ENCODE measurements around the gene AP2S1. TPM values are rescaled to one million over a fixed set of nuclear protein-coding genes. Genes with fewer than 3 reads are reported as not detected.

Gene AP2S1
- total and polyA plus RNA-seq, 2 of the 8 experiments (the other 6 are each of a cell fraction or from before 2014, with no cell fraction given) = 195 to 211 TPM

DNA sequence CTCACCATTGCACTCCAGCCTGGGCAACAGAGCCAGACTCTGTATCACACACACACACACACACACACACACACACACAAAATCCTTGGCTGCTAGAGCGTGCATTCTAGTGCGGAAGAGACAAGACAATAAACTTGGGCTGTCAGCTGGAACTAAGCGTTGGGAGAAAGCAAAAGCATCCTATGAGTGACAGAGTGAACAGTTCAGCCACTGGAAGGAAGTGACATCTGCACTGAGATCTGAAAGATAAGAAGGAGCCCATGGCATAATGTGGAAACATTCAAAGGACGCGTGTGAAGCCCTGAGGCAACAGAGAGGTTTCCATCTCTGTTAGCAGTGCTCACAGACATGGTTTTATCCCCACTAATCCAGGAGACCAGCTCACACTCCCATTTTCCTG, 58.7 kb downstream of the AP2S1 start:
- no peaks in the 10 kb centered on the region for H3K36me3 ChIP-seq (ENCODE audit: control insufficient read depth in 2 of 4, insufficient read depth in 4 of 4, low read length in 3 of 4)
- TF ChIP-seq SIRT6 (IDR thresholded peaks at IDR 0.05; ENCODE audit: low read length) (no peak), CREB1 (IDR thresholded peaks at IDR 0.05) (no peak), SRF (IDR thresholded peaks at IDR 0.05; ENCODE audit: low read depth, low read length) (no peak), CHD2 (IDR thresholded peaks at IDR 0.05; ENCODE audit: low read length) (no peak), SUZ12 (IDR thresholded peaks at IDR 0.05; ENCODE audit: low read length) (no peak), BRCA1 (IDR thresholded peaks at IDR 0.05; ENCODE audit: low read depth, low read length) (no peak), KDM5A (IDR thresholded peaks at IDR 0.05; ENCODE audit: low read length) (no peak), POU5F1 (IDR thresholded peaks at IDR 0.05; ENCODE audit: low read depth, low read length) (no peak), POLR2A (IDR thresholded peaks at IDR 0.05; ENCODE audit: control extremely low read depth in 1 of 2, low read depth in 2 of 2, low read length in 2 of 2) (no peak), MAFK (IDR thresholded peaks at IDR 0.05; ENCODE audit: low read depth, low read length) (no peak), RXRA (IDR thresholded peaks at IDR 0.05; ENCODE audit: insufficient read depth, low read depth, low read length) (no peak), E2F6 (IDR thresholded peaks at IDR 0.05) (no peak)
- TF ChIP-seq, protein P1, sequence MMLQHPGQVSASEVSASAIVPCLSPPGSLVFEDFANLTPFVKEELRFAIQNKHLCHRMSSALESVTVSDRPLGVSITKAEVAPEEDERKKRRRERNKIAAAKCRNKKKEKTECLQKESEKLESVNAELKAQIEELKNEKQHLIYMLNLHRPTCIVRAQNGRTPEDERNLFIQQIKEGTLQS (IDR thresholded peaks at IDR 0.05; ENCODE audit: insufficient read depth, low read depth, low read length) = no peak
- H3K9ac ChIP-seq (replicated peaks in 1 of 4; ENCODE audit: extremely low read depth in 1 of 4, low read depth in 3 of 4, low read length in 3 of 4) = no peak overlapping the region
- H3K23me2 ChIP-seq (ENCODE audit: low read depth, low read length) = peaks cover 4% of the 10 kb centered on the region; the same call in 1 of the 2 replicates
- H2BK15ac ChIP-seq (ENCODE audit: low read length) = no peak overlapping the region
- H3K9me3 ChIP-seq (ENCODE audit: insufficient read depth in 2 of 2, low read depth in 1 of 2, low read length in 1 of 2) = no peaks in the 10 kb centered on the region
- H3K27me3 ChIP-seq (replicated peaks in 1 of 4; ENCODE audit: control insufficient read depth in 3 of 4, extremely low read depth in 1 of 4, insufficient read depth in 3 of 4, low read length in 3 of 4) = no peaks in the 10 kb centered on the region; a peak in 1 of 7 replicates
- H2BK5ac ChIP-seq (ENCODE audit: low read depth, low read length) = no peak overlapping the region
- no peak overlapping the region for H4K5ac ChIP-seq (ENCODE audit: insufficient read length, low read depth, low read length)
- DNase-seq (ENCODE audit: low read depth in 1 of 2, low spot score in 2 of 2) = no peak
- no peak overlapping the region for H2AFZ ChIP-seq (ENCODE audit: low read length)
- H2BK12ac ChIP-seq (ENCODE audit: low read depth, low read length) = no peak overlapping the region
- H2AK5ac ChIP-seq (ENCODE audit: low read depth, low read length) = no peak overlapping the region
- peaks cover 0 to 2% of the 10 kb centered on the region in 2 experiments for H4K20me1 ChIP-seq (replicated peaks in 1 of 2; ENCODE audit: control insufficient read depth in 1 of 2, insufficient read depth in 2 of 2, low read length in 2 of 2)
- H3K4me2 ChIP-seq (ENCODE audit: insufficient read depth in 1 of 2, low read depth in 2 of 2, low read length in 2 of 2) = no peak overlapping the region
- no peaks in the 10 kb centered on the region for H3K79me1 ChIP-seq (ENCODE audit: low read depth, low read length)
- no peak overlapping the region for H3K4me3 ChIP-seq (ENCODE audit: extremely low read depth in 1 of 4, insufficient read depth in 2 of 4, low read depth in 3 of 4, low read length in 4 of 4)
- H3K56ac ChIP-seq (replicated peaks; ENCODE audit: insufficient read length, low read depth, low read length) = no peak overlapping the region
- H3K18ac ChIP-seq (ENCODE audit: extremely low read depth, low read length) = no peak overlapping the region
- no peak overlapping the region for H3K23ac ChIP-seq (ENCODE audit: insufficient read length)
- ChIA-PET CTCF (ENCODE audit: partially characterized antibody) (interaction anchor here (1.1 to 1.4 kb wide), 3 partner anchors 14 to 39 kb away, joined by 3 to 7 read pairs (median 5); no protein-coding TSS in a partner anchor), POLR2A (ENCODE audit: partially characterized antibody) (interaction anchor here (0.5 to 18.4 kb wide), 3 partner anchors 9 to 320 kb away, joined by 3 to 333 read pairs (median 4); no protein-coding TSS in a partner anchor)
- no peak overlapping the region for H3K27ac ChIP-seq (ENCODE audit: low read depth, low read length)
- no peak for FAIRE-seq
- peaks cover 11 to 14% of the 10 kb centered on the region in 2 experiments for H3K79me2 ChIP-seq (ENCODE audit: control insufficient read depth in 1 of 2, insufficient read depth in 2 of 2, low read length in 2 of 2)
- H2BK20ac ChIP-seq (ENCODE audit: low read length) = no peak overlapping the region
- H3K14ac ChIP-seq (ENCODE audit: insufficient read length) = no peak overlapping the region
- H2BK120ac ChIP-seq (replicated peaks; ENCODE audit: low read depth, low read length) = no peak overlapping the region
- 95% methylated on average over 5 of the region's 5 CpGs; no CpG with 5 or more reads in 1 of the 2 experiments for WGBS, 2 experiments (ENCODE audit: extremely low coverage in 1 of 2, insufficient coverage in 1 of 2, insufficient read length in 1 of 2, insufficient replicate concordance in 2 of 2, low coverage in 1 of 2, low lambda C conversion rate in 2 of 2, missing lambda C conversion rate in 1 of 2)
- H3K4me1 ChIP-seq (replicated peaks in 1 of 4; ENCODE audit: control insufficient read depth in 3 of 4, insufficient read depth in 4 of 4, low read length in 3 of 4) = no peaks in the 10 kb centered on the region; a peak in 2 of 7 replicates
- H4K8ac ChIP-seq (ENCODE audit: extremely low read depth, insufficient read depth, low read length) = no peak overlapping the region
- H3K4ac ChIP-seq (replicated peaks; ENCODE audit: insufficient read length, low read depth, low read length) = no peak overlapping the region
- no peak overlapping the region for H4K91ac ChIP-seq (replicated peaks; ENCODE audit: insufficient read length, low read length)

Measured in H1 (cell line).